PC-9 (cell line): ENCODE results near the gene CHRNB1.

ENCODE experiments used
- EZH2 ChIP-seq: fragments of 200-600 bp; sonication (generic); IDR thresholded peaks from 2 replicates; pipeline ENCODE4 v1.8.0; 2017; ENCODE audit warnings: antibody characterized with exemption, low read depth
- TF ChIP-seq, protein P1 (sequence below): fragments of 200-600 bp; sonication (generic); conservative IDR thresholded peaks from 2 replicates; pipeline ENCODE4 v1.6.1; 2017; ENCODE audit warnings: mixed run types, antibody characterized with exemption, mild to moderate bottlenecking, moderate library complexity

DNA sequence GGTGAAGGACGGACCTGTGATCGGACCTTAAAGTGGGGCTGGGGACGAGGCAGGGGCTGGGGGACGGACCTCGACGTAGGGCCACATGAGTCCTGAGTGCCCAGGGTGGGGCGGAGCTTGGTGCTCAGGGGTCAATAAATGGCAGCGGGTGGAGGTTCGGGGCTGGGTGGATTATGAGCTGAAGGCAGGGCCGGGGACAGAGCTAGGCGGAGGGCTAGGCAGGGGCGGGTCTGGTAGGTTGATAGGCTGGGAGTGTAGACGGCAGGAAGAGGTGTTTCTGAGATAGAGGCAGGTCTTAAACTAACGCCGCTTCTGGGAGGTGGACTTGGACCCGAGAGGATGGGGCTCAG is 733 bp downstream of the CHRNB1 start:
- TF ChIP-seq, protein P1, sequence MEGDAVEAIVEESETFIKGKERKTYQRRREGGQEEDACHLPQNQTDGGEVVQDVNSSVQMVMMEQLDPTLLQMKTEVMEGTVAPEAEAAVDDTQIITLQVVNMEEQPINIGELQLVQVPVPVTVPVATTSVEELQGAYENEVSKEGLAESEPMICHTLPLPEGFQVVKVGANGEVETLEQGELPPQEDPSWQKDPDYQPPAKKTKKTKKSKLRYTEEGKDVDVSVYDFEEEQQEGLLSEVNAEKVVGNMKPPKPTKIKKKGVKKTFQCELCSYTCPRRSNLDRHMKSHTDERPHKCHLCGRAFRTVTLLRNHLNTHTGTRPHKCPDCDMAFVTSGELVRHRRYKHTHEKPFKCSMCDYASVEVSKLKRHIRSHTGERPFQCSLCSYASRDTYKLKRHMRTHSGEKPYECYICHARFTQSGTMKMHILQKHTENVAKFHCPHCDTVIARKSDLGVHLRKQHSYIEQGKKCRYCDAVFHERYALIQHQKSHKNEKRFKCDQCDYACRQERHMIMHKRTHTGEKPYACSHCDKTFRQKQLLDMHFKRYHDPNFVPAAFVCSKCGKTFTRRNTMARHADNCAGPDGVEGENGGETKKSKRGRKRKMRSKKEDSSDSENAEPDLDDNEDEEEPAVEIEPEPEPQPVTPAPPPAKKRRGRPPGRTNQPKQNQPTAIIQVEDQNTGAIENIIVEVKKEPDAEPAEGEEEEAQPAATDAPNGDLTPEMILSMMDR: no peak
- no peak for TF ChIP-seq EZH2
